Heart left ventricle (tissue), 16 donors: ENCODE measurements around the gene MAGI1. TPM values are rescaled to one million over a fixed set of nuclear protein-coding genes. Genes with fewer than 3 reads are reported as not detected.

ENCODE experiments used
- ATAC-seq, 4 donors: fragments of 200-7000 bp; cut with Tn5 transposase; one replicate each; pipeline ENCODE4 v1.9.1; 2020 to 2022; ENCODE audit warnings: moderate library complexity in 4 of 4, mild to moderate bottlenecking in 3 of 4, moderate number of reproducible peaks in 1 of 4
- DNase-seq, 5 donors: peaks; one replicate each; pipeline ENCODE4 v3.0.0-alpha.2; 2020
- H3K27ac ChIP-seq, 12 donors: fragments of 200-600 bp; sonication (generic) in 4 of 12; one replicate each; pipeline versions ENCODE4 v1.5.0 to v1.8.0; 2016 to 2022; ENCODE audit warnings: mild to moderate bottlenecking in 2 of 12
- H3K27me3 ChIP-seq, 9 donors: fragments of 200-600 bp; sonication (generic) in 2 of 9; one replicate each; pipeline versions ENCODE4 v1.5.1 to v1.8.0; 2016 to 2022; ENCODE audit warnings: mild to moderate bottlenecking in 3 of 9
- H3K36me3 ChIP-seq, 9 donors: fragments of 200-600 bp; sonication (generic) in 2 of 9; one replicate each; pipeline versions ENCODE4 v1.5.0 to v1.8.0; 2018 to 2022; ENCODE audit warnings: mild to moderate bottlenecking in 2 of 9
- H3K4me1 ChIP-seq, 12 donors: fragments of 200-600 bp; sonication (generic) in 4 of 12; one replicate each; pipeline versions ENCODE4 v1.5.0 to v1.8.0; 2016 to 2022; ENCODE audit warnings: mild to moderate bottlenecking in 3 of 12
- H3K4me3 ChIP-seq, 12 donors: fragments of 200-600 bp; sonication (generic) in 4 of 12; one replicate each; pipeline versions ENCODE4 v1.5.0 to v1.8.0; 2017 to 2022; ENCODE audit warnings: mild to moderate bottlenecking in 9 of 12, moderate library complexity in 4 of 12
- H3K9me3 ChIP-seq, 12 donors: fragments of 200-600 bp; sonication (generic) in 4 of 12; one replicate each; pipeline versions ENCODE4 v1.5.0 to v1.8.0; 2016 to 2022; ENCODE audit warnings: mild to moderate bottlenecking in 1 of 12
- CTCF ChIP-seq, 12 donors: fragments of 200-600 bp; sonication (generic) in 4 of 12; IDR thresholded peaks; one replicate each; pipeline versions ENCODE4 v1.5.0 to v1.8.0; 2018 to 2022; ENCODE audit warnings: antibody characterized with exemption in 12 of 12, mild to moderate bottlenecking in 5 of 12
- POLR2A ChIP-seq, 2 donors: fragments of 450-650 bp; IDR thresholded peaks; one replicate each; pipeline ENCODE4 v1.6.1; 2017; ENCODE audit warnings: antibody characterized with exemption in 2 of 2, mild to moderate bottlenecking in 2 of 2, moderate library complexity in 2 of 2
- WGBS, 4 donors: extraction: QIAGEN DNeasy Blood & Tissue Kit in 2 of 4; methylation state at CpG; one replicate each; pipeline versions ENCODE4 v1.1.5 to v1.1.7; 2013 to 2018; 5-methylcytosine and 5-hydroxymethylcytosine counted together
- intact Hi-C, 10 donors: fragments of 100-400 bp; cut with DNase I; formaldehyde crosslinking; loops; one replicate each; pipeline versions ENCODE4 v1.11.1 to v1.14.2; 2022
- polyA plus RNA-seq, 2 donors: library from polyadenylated mRNA; stranded (reverse); fragments of 200-250 nt; gene quantifications; one replicate each; pipeline ENCODE4 v1.2.3, GENCODE V29; 2013
- total RNA-seq, 9 donors: library from RNA; depleted of rRNA in 2 of 9; stranded (reverse); fragments of >200 nt in 2 of 9; fragmentation: NEBNext Ultra II Directional in 3 of 9; extraction: Animal tissue kit (Norgen Biotek cat#: 25700) in 3 of 9; gene quantifications; one replicate each; pipeline versions ENCODE4 v1.1.0 to v1.2.4, GENCODE V29; 2016 to 2023
- donor health status: ischemic (EF 13 %, LVEDD 7.1; RV severe dilation, severe dysfunction).
- donor health status: healthy with polysubstance abuse.
- donor health status: DM: no; HTN: yes; CAD: no.
- donor health status: DM: no; HTN: no; CAD: no.
- donor health status: ischemic (EF 25% LVEDD 6.9; RV normal size, moderate dysfunction).
- donor health status: ischemic (EF 25% LVEDD 5.7; RV mildly dilated, moderate dysfunction).
- donor health status: healthy.
- donor health status: DM: yes; HTN: yes; CAD: no.
- donor health status: ischemic (EF 35%, LVEDD 5.7; RV mildly dilated, moderate dysfunction).
- donor health status: nonischemic (EF 11% LVEDD 7.7; RV severe dilation, severe dysfunction).
- donor health status: DM: yes; HTN: yes; CAD: no.
- donor health status: PGD.
- donor health status: ischemic (EF 29% LVEDD 5.4; RV normal size, mild dysfunction).
- donor health status: nonischemic (EF 23%, LVEDD 6.1; RV moderate dilation, normal function).

Gene MAGI1
- total and polyA plus RNA-seq, 11 donors: 18.5 to 52.1 (median 31.4) TPM

GRCh38 chr3:65560901-65561300 lies 477.8 kb downstream of the MAGI1 start:
- intact Hi-C loops: loop anchor here in 2 of 10 donors (5.0 to 10.0 kb wide), 2 partner anchors 74 to 114 kb away; no protein-coding TSS in a partner anchor
- WGBS, 4 donors: 72 to 83% (median 80%) methylated on average over 4 of the region's 4 CpGs
- no peaks in the 10 kb centered on the region for H3K36me3 ChIP-seq
- DNase-seq: no peak
- H3K4me1 ChIP-seq: peaks cover 0 to 67% (median 24%) of the 10 kb centered on the region in 12 donors
- H3K27me3 ChIP-seq: no peaks in the 10 kb centered on the region
- no peak overlapping the region for H3K27ac ChIP-seq
- TF ChIP-seq CTCF (IDR thresholded peaks at IDR 0.05): no peak
- ATAC-seq: no peak
- no peak overlapping the region for H3K4me3 ChIP-seq
- H3K9me3 ChIP-seq: no peaks in the 10 kb centered on the region

GRCh38 chr3:65560133-65560532 lies 478.6 kb downstream of the MAGI1 start:
- no peak for TF ChIP-seq CTCF (IDR thresholded peaks at IDR 0.05)
- TF ChIP-seq POLR2A (IDR thresholded peaks at IDR 0.05): no peak
- Histone ChIP-seq H3K9me3 (no peaks in the 10 kb centered on the region), H3K27ac (no peak overlapping the region), H3K36me3 (no peaks in the 10 kb centered on the region), H3K4me1 (peaks cover 0 to 67% (median 24%) of the 10 kb centered on the region in 12 donors), H3K4me3 (no peak overlapping the region), H3K27me3 (no peaks in the 10 kb centered on the region)
- WGBS, 4 donors: 93 to 95% (median 94%) methylated on average over 5 of the region's 5 CpGs
- intact Hi-C loops: loop anchor here in 2 of 10 donors (5.0 to 10.0 kb wide), 2 partner anchors 73 to 115 kb away; no protein-coding TSS in a partner anchor
- DNase-seq (no peak), ATAC-seq (no peak)

GRCh38 chr3:65559643-65560042 lies 479.1 kb downstream of the MAGI1 start:
- H3K4me1 ChIP-seq: peaks cover 0 to 63% (median 20%) of the 10 kb centered on the region in 12 donors
- no peak overlapping the region for H3K4me3 ChIP-seq
- DNase-seq: no peak
- ATAC-seq: no peak
- H3K27me3 ChIP-seq: no peaks in the 10 kb centered on the region
- H3K27ac ChIP-seq: no peak overlapping the region
- H3K36me3 ChIP-seq: no peaks in the 10 kb centered on the region
- H3K9me3 ChIP-seq: no peaks in the 10 kb centered on the region
- intact Hi-C loops: loop anchor here in 3 of 10 donors (5.0 to 10.0 kb wide), 4 partner anchors 72 to 175 kb away; no protein-coding TSS in a partner anchor
- 94 to 97% (median 95%) methylated on average over 10 of the region's 10 CpGs for WGBS, 4 donors
- TF ChIP-seq POLR2A (IDR thresholded peaks at IDR 0.05) (no peak), CTCF (IDR thresholded peaks at IDR 0.05) (no peak)

- TF ChIP-seq CTCF (IDR thresholded peaks at IDR 0.05): no peak
- Histone ChIP-seq H3K4me1 (peaks cover 0 to 54% (median 14%) of the 10 kb centered on the region in 12 donors), H3K9me3 (no peaks in the 10 kb centered on the region), H3K36me3 (no peaks in the 10 kb centered on the region), H3K4me3 (no peak overlapping the region), H3K27ac (no peak overlapping the region), H3K27me3 (no peaks in the 10 kb centered on the region)
- DNase-seq (no peak), ATAC-seq (no peak)
- 53 to 70% (median 57%) methylated on average over 1 of the region's 1 CpG for WGBS, 4 donors
- intact Hi-C loops: loop anchor here in 2 of 10 donors (5.0 to 10.0 kb wide), 2 partner anchors 77 to 176 kb away; no protein-coding TSS in a partner anchor
These were observed 479.9 kb downstream of the MAGI1 start for GRCh38 chr3:65558826-65559225.
